HCT116 (cell line): ENCODE measurements around the gene ACTN4.
"Not testable (repeated sequence)": the region's sequence is repeated elsewhere in the genome, so short reads cannot be mapped to it uniquely, and the experiment has no call there.

Experiments used
- CTCF ChIP-seq, 3 experiments: fragments of 200-600 bp in 1 of 3; sonication (generic) in 1 of 3; IDR thresholded peaks in 2 of 3; conservative IDR thresholded peaks in 1 of 3; 2 replicates each; pipeline ENCODE4 v1.5.1; 2012 to 2017; ENCODE audit warnings: low read depth in 2 of 3, low read length in 2 of 3, antibody characterized with exemption in 1 of 3, borderline replicate concordance in 1 of 3, control low read depth in 1 of 3, mild to moderate bottlenecking in 1 of 3, mixed read lengths in 1 of 3, mixed run types in 1 of 3, moderate library complexity in 1 of 3; ENCODE audit not compliant: insufficient read depth in 1 of 3
- EZH2 ChIP-seq: fragments of 200-600 bp; sonication (generic); IDR thresholded peaks from 2 replicates; pipeline ENCODE4 v1.6.1; 2017; ENCODE audit warnings: antibody characterized with exemption, mixed run types
- EZH2phosphoT487 ChIP-seq: fragments of 200-600 bp; IDR thresholded peaks from 2 replicates; pipeline ENCODE4 v1.6.1; 2018; ENCODE audit warnings: antibody characterized with exemption, borderline replicate concordance
- MAX ChIP-seq: IDR thresholded peaks from 2 replicates; pipeline ENCODE4 v1.6.1; 2012
- POLR2A ChIP-seq: IDR thresholded peaks from 2 replicates; pipeline ENCODE4 v1.7.0; 2011; ENCODE audit warnings: borderline replicate concordance; ENCODE audit not compliant: insufficient read depth, insufficient read length; ENCODE audit errors: extremely low read depth
- SRF ChIP-seq: IDR thresholded peaks from 2 replicates; pipeline ENCODE4 v1.6.1; 2012; ENCODE audit warnings: low read depth
- YY1 ChIP-seq: IDR thresholded peaks from 2 replicates; pipeline ENCODE4 v1.6.1; 2011; ENCODE audit warnings: low read length, low read depth, moderate library complexity, mild to moderate bottlenecking; ENCODE audit not compliant: insufficient replicate concordance; ENCODE audit errors: extremely low read depth

- TF ChIP-seq EZH2phosphoT487; MAX; YY1; EZH2; SRF; POLR2A; CTCF (IDR thresholded peaks at IDR 0.05 in 2 of 3, conservative IDR thresholded peaks at IDR 0.05 in 1 of 3; ENCODE audit: borderline replicate concordance in 1 of 3, insufficient read depth in 1 of 3, low read depth in 2 of 3, low read length in 2 of 3): not testable (repeated sequence)
Observed at GRCh38 chr19:38754196-38754595, 106.7 kb downstream of the ACTN4 start.
